ENCODE measurements around the gene GNPTG. TPM values are rescaled to one million over a fixed set of nuclear protein-coding genes. Genes with fewer than 3 reads are reported as not detected.

GNPTG gene
- total RNA-seq, 2 donors from 2014 or later = 99.6 to 132 TPM

GRCh38 chr16:1363501-1364041, 11.8 kb downstream of the GNPTG start:
- Histone ChIP-seq H3K4me1 (replicated peaks) (peaks cover 5% of the 10 kb centered on the region), H3K27me3 (replicated peaks; ENCODE audit: insufficient read depth) (no peaks in the 10 kb centered on the region), H3K27ac (no peak overlapping the region), H3K9me3 (no peaks in the 10 kb centered on the region), H3K36me3 (peaks cover 5 to 10% of the 10 kb centered on the region in 2 donors), H3K4me3 (no peak overlapping the region)
- intact Hi-C loops (cut with DNase I) = loop anchor here (10.0 kb wide), 1 partner anchor 59 kb away; the partner anchor contains the start of gene UBE2I
- WGBS = 44% methylated on average over 18 of the region's 18 CpGs
- DNase-seq (ENCODE audit: low spot score) = peak; percentile 51
- TF ChIP-seq POLR2A (IDR thresholded peaks at IDR 0.05) (no peak), CTCF (IDR thresholded peaks at IDR 0.05) (peak; percentile 35 to 82 (median 62)), POLR2AphosphoS5 (IDR thresholded peaks at IDR 0.05) (peak; percentile 46)

DNA sequence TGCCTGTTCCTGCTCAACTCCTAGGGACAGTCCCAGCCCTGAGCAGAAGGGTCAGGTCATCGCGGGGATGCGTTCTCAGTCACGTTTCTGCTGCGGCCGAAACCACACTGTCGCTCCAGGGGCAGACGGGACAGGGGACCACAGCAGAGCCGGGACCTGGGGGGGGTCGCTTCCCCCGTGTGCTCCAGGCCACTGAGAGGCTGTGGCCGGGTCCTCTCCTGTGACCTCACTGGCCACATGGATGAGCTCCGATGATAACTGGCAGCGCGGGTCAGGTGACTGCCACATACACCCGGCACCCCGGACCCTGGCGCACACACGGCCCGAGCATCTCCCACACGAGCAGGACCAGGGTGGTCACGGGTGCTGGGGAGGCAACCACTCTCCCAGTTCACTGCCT, 12.8 kb downstream of the GNPTG start:
- TF ChIP-seq CTCF (IDR thresholded peaks at IDR 0.05) = no peak
- TF ChIP-seq POLR2A (IDR thresholded peaks at IDR 0.05) = no peak
- TF ChIP-seq POLR2AphosphoS5 (IDR thresholded peaks at IDR 0.05) = no peak
- no peak overlapping the region for H3K27ac ChIP-seq
- H3K9me3 ChIP-seq = no peaks in the 10 kb centered on the region
- peaks cover 5% of the 10 kb centered on the region for H3K4me1 ChIP-seq (replicated peaks)
- no peaks in the 10 kb centered on the region for H3K27me3 ChIP-seq (replicated peaks; ENCODE audit: insufficient read depth)
- WGBS = 92% methylated on average over 15 of the region's 22 CpGs
- intact Hi-C loops (cut with DNase I) = loop anchor here (10.0 kb wide), 1 partner anchor 60 kb away; the partner anchor contains the start of gene UBE2I
- H3K36me3 ChIP-seq = peaks cover 5 to 10% of the 10 kb centered on the region in 2 donors
- no peak overlapping the region for H3K4me3 ChIP-seq
- no peak for DNase-seq (ENCODE audit: low spot score)

DNA sequence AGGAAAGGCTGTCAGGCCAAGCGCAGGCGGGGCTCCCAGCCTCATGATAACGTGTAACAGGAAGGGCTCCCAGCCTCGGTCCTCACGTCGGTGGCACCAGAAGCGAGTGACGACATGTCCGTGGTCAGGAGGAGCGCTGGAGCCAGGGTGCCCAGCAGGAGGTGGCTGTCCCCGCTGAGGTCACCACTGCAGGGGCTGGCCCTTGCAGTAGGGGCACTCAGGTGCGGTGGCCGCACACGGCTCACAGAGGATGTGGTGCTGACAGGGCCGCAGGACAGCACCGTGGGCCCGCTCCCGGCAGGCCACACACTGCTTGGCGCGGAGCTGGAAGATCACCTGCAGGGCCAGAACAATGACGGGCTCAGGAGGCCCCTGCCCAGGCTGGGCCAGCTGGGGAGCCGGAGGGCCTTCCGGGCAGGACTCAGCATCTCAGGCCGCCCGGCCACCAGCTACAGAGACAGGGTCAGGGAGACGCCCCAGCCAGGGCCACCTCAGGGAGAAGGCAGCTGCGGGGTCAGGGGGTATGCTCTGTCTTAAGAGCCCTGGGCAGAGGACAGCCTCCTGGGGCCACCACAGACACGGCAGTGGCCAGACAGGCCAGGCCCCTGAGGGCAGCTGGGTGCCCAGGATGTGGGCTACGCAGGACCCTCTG, 14.5 kb downstream of the GNPTG start:
- Histone ChIP-seq H3K27ac (no peak overlapping the region), H3K4me1 (replicated peaks) (peaks cover 5% of the 10 kb centered on the region), H3K4me3 (no peak overlapping the region), H3K27me3 (replicated peaks; ENCODE audit: insufficient read depth) (no peaks in the 10 kb centered on the region), H3K9me3 (no peaks in the 10 kb centered on the region), H3K36me3 (peaks cover 5 to 10% of the 10 kb centered on the region in 2 donors)
- no peak for TF ChIP-seq POLR2AphosphoS5 (IDR thresholded peaks at IDR 0.05)
- no peak for TF ChIP-seq POLR2A (IDR thresholded peaks at IDR 0.05)
- TF ChIP-seq CTCF (IDR thresholded peaks at IDR 0.05) = no peak
- no peak for DNase-seq (ENCODE audit: low spot score)
- intact Hi-C loops (cut with DNase I) = loop anchor here (10.0 kb wide), 1 partner anchor 61 kb away; the partner anchor contains the start of gene UBE2I
- WGBS = 83% methylated on average over 22 of the region's 29 CpGs

DNA sequence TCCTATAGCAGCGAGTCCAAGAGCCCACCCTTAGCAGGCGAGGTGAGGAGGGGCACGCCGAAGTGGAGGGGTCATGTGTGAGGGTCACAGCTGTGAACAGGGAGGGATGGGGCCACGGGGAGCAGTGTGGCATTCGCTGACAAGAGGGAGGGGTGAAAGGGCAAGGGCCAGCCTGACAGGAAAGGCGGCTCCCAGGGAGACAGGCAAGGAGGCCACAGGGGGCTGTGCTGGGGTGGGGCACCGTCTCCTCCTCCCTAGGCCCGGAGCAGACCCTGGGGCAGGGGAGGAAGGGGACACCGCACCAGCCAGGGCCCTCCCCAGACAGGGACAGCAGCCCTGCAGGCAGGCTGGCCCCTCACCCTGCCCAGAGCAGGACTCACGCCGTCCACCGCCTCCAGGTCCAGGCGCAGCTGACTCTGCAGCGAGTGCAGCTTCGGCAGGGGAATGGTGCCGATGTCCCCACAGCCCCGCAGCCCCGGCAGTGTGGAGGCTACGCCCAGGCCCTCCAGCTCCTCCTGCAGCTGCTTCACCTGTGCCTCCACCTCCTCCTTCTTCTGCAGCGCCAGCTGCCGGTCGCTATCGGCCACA, 15.1 kb downstream of the GNPTG start:
- peak in 1 of 4 experiments; percentile 43 for TF ChIP-seq CTCF (IDR thresholded peaks at IDR 0.05)
- no peak for TF ChIP-seq POLR2AphosphoS5 (IDR thresholded peaks at IDR 0.05)
- Histone ChIP-seq H3K4me1 (replicated peaks) (peaks cover 5% of the 10 kb centered on the region), H3K27me3 (replicated peaks; ENCODE audit: insufficient read depth) (no peaks in the 10 kb centered on the region), H3K27ac (peak overlapping the region; percentile 67 to 77), H3K36me3 (peaks cover 5 to 10% of the 10 kb centered on the region in 2 donors), H3K4me3 (no peak overlapping the region), H3K9me3 (no peaks in the 10 kb centered on the region)
- intact Hi-C loops (cut with DNase I) = loop anchor here (10.0 kb wide), 1 partner anchor 62 kb away; the partner anchor contains the start of gene UBE2I
- WGBS = 75% methylated on average over 23 of the region's 24 CpGs
- no peak for DNase-seq (ENCODE audit: low spot score)
